ENCODE data around the gene SUGCT.

The SUGCT gene

GRCh38 chr7:40784176-40784575 is 649.4 kb downstream of the SUGCT start:
- no peak for TF ChIP-seq CTCF (IDR thresholded peaks at IDR 0.05; ENCODE audit: low read depth, low read length, missing control alignments)
- DNase-seq (ENCODE audit: low read depth), result no peak
- in situ Hi-C loops (cut with HindIII; ENCODE audit: low sequenced_read_pairs), result no loop called here
- H3K4me3 ChIP-seq (ENCODE audit: low read depth, low read length), result no peak overlapping the region

- no peak for DNase-seq (ENCODE audit: low read depth)
- in situ Hi-C loops (cut with HindIII; ENCODE audit: low sequenced_read_pairs), result loop anchor here (5.0 kb wide), 1 partner anchor 95 kb away; no protein-coding TSS in a partner anchor
- H3K4me3 ChIP-seq (ENCODE audit: low read depth, low read length), result no peak overlapping the region
- no peak for TF ChIP-seq CTCF (IDR thresholded peaks at IDR 0.05; ENCODE audit: low read depth, low read length, missing control alignments)
Measured at GRCh38 chr7:40786909-40787308, 652.1 kb downstream of the SUGCT start.

- in situ Hi-C loops (cut with HindIII; ENCODE audit: low sequenced_read_pairs), result no loop called here
- no peak for TF ChIP-seq CTCF (IDR thresholded peaks at IDR 0.05; ENCODE audit: low read depth, low read length, missing control alignments)
- peak; percentile 53 for DNase-seq (ENCODE audit: low read depth)
- no peak overlapping the region for H3K4me3 ChIP-seq (ENCODE audit: low read depth, low read length)
Measured at GRCh38 chr7:40793132-40793531, 658.3 kb downstream of the SUGCT start.

- DNase-seq (ENCODE audit: low read depth), result no peak
- no peak for TF ChIP-seq CTCF (IDR thresholded peaks at IDR 0.05; ENCODE audit: low read depth, low read length, missing control alignments)
- in situ Hi-C loops (cut with HindIII; ENCODE audit: low sequenced_read_pairs), result no loop called here
- no peak overlapping the region for H3K4me3 ChIP-seq (ENCODE audit: low read depth, low read length)
Measured at GRCh38 chr7:40795607-40796006, 660.8 kb downstream of the SUGCT start.

GRCh38 chr7:40796723-40797122 is 661.9 kb downstream of the SUGCT start:
- H3K4me3 ChIP-seq (ENCODE audit: low read depth, low read length), result no peak overlapping the region
- no peak for DNase-seq (ENCODE audit: low read depth)
- in situ Hi-C loops (cut with HindIII; ENCODE audit: low sequenced_read_pairs), result no loop called here
- no peak for TF ChIP-seq CTCF (IDR thresholded peaks at IDR 0.05; ENCODE audit: low read depth, low read length, missing control alignments)

GRCh38 chr7:40798613-40799012 is 663.8 kb downstream of the SUGCT start:
- DNase-seq (ENCODE audit: low read depth), result no peak
- TF ChIP-seq CTCF (IDR thresholded peaks at IDR 0.05; ENCODE audit: low read depth, low read length, missing control alignments), result no peak
- no peak overlapping the region for H3K4me3 ChIP-seq (ENCODE audit: low read depth, low read length)
- in situ Hi-C loops (cut with HindIII; ENCODE audit: low sequenced_read_pairs), result no loop called here

All from astrocyte of the cerebellum (primary cell).